IMR-90 (cell line): ENCODE data around the gene HAGHL. TPM values are rescaled to one million over a fixed set of nuclear protein-coding genes. Genes with fewer than 3 reads are reported as not detected.

Source experiments
- ATAC-seq: fragments of 200-7000 bp; cut with Tn5 transposase; 2 replicates; pipeline ENCODE4 v1.9.1; 2020; ENCODE audit warnings: low read depth, mild to moderate bottlenecking, moderate library complexity
- BruUV-seq: library from RNA; stranded (reverse); fragments of 400-500 nt; replicated peaks from 2 replicates; lab custom pipeline; 2021; lab: Mats Ljungman, UMichigan
- CTCF ChIA-PET: fragments of 300-600 bp; formaldehyde crosslinking; extraction: SDS; loops from one replicate; lab custom pipeline; 2021; ENCODE audit warnings: antibody characterized with exemption; lab: Yijun Ruan, JAX
- POLR2A ChIA-PET: fragments of 300-600 bp; sonication (Branson Sonifier 250); formaldehyde crosslinking; loops from one replicate; lab custom pipeline; 2022; ENCODE audit warnings: antibody characterized with exemption; ENCODE audit not compliant: unreplicated experiment; lab: Charles Lee
- DNase-seq: peaks from one replicate; pipeline ENCODE4 v3.0.0; 2013
- H2AFZ ChIP-seq: replicated peaks from 2 replicates; pipeline ENCODE3; 2013; ENCODE audit warnings: low read length, mild to moderate bottlenecking; ENCODE audit not compliant: poor library complexity
- H2AK5ac ChIP-seq: 2 replicates; pipeline ENCODE4 v1.6.1; 2013; ENCODE audit warnings: low read depth, low read length, inconsistent platforms
- H2AK9ac ChIP-seq: replicated peaks from 2 replicates; pipeline ENCODE3; 2013; ENCODE audit warnings: mild to moderate bottlenecking, low read depth, low read length, moderate library complexity; ENCODE audit not compliant: poor library complexity
- H2BK120ac ChIP-seq: 2 replicates; pipeline ENCODE4 v1.6.1; 2013; ENCODE audit warnings: low read depth, low read length, inconsistent platforms
- H2BK15ac ChIP-seq: 3 replicates; pipeline ENCODE4 v1.6.1; 2013; ENCODE audit warnings: low read depth, low read length, inconsistent platforms
- H2BK20ac ChIP-seq: 2 replicates; pipeline ENCODE4 v1.6.1; 2013; ENCODE audit warnings: low read depth, mild to moderate bottlenecking, inconsistent platforms, low read length, moderate library complexity
- H2BK5ac ChIP-seq: 2 replicates; pipeline ENCODE4 v1.6.1; 2013; ENCODE audit warnings: mild to moderate bottlenecking, low read depth, low read length, inconsistent platforms; ENCODE audit not compliant: poor library complexity, severe bottlenecking
- H3K14ac ChIP-seq: replicated peaks from 2 replicates; pipeline ENCODE4 v1.6.1; 2013; ENCODE audit warnings: low read depth, low read length, inconsistent platforms
- H3K18ac ChIP-seq: 2 replicates; pipeline ENCODE4 v1.6.1; 2013; ENCODE audit warnings: low read depth, low read length, control low read depth
- H3K23ac ChIP-seq: 2 replicates; pipeline ENCODE4 v1.6.1; 2013; ENCODE audit warnings: low read depth, low read length, inconsistent platforms
- H3K27ac ChIP-seq: 2 replicates; pipeline ENCODE4 v1.5.1; 2013; ENCODE audit warnings: mild to moderate bottlenecking, control low read depth, low read length; ENCODE audit not compliant: insufficient read depth
- H3K27me3 ChIP-seq: 2 replicates; pipeline ENCODE4 v1.6.1; 2013; ENCODE audit warnings: low read length; ENCODE audit not compliant: control insufficient read depth, insufficient read depth
- H3K36me3 ChIP-seq: 2 replicates; pipeline ENCODE4 v1.6.1; 2013; ENCODE audit warnings: low read length, mixed read lengths; ENCODE audit not compliant: control insufficient read depth, insufficient read depth
- H3K4ac ChIP-seq: 2 replicates; pipeline ENCODE4 v1.6.1; 2013; ENCODE audit warnings: low read depth, low read length, inconsistent platforms
- H3K4me1 ChIP-seq: 2 replicates; pipeline ENCODE4 v1.6.1; 2013; ENCODE audit warnings: low read length, mixed read lengths; ENCODE audit not compliant: control insufficient read depth, insufficient read depth
- H3K4me2 ChIP-seq: 2 replicates; pipeline ENCODE4 v1.6.1; 2013; ENCODE audit warnings: low read depth, mild to moderate bottlenecking, control low read depth, low read length, moderate library complexity
- H3K4me3 ChIP-seq: 2 replicates; pipeline ENCODE4 v1.5.1; 2013; ENCODE audit warnings: low read depth, mild to moderate bottlenecking, control low read depth, low read length, moderate library complexity; ENCODE audit not compliant: insufficient read depth
- H3K56ac ChIP-seq: 2 replicates; pipeline ENCODE4 v1.6.1; 2013; ENCODE audit warnings: low read length, inconsistent platforms; ENCODE audit not compliant: insufficient read depth; ENCODE audit errors: extremely low read depth
- H3K79me1 ChIP-seq, 2 experiments: 2 replicates each; pipeline ENCODE4 v1.6.1; 2013; ENCODE audit warnings: low read length in 2 of 2, inconsistent platforms in 1 of 2, low read depth in 1 of 2
- H3K9ac ChIP-seq: 2 replicates; pipeline ENCODE4 v1.6.1; 2013; ENCODE audit warnings: low read depth, low read length, control low read depth
- H3K9me1 ChIP-seq: 2 replicates; pipeline ENCODE4 v1.6.1; 2013; ENCODE audit warnings: low read length, inconsistent platforms; ENCODE audit not compliant: insufficient read depth
- H3K9me3 ChIP-seq: 2 replicates; pipeline ENCODE4 v1.6.1; 2013; ENCODE audit warnings: low read length; ENCODE audit not compliant: control insufficient read depth, insufficient read depth
- H4K20me1 ChIP-seq: 2 replicates; pipeline ENCODE4 v1.6.1; 2013; ENCODE audit warnings: low read length, inconsistent platforms; ENCODE audit not compliant: insufficient read depth
- H4K5ac ChIP-seq: 2 replicates; pipeline ENCODE4 v1.6.1; 2013; ENCODE audit warnings: mild to moderate bottlenecking, low read depth, low read length, control low read depth
- H4K8ac ChIP-seq, 2 experiments: 2 replicates each; pipeline ENCODE4 v1.6.1; 2013; ENCODE audit warnings: low read depth in 2 of 2, low read length in 2 of 2, control low read depth in 1 of 2, inconsistent platforms in 1 of 2
- H4K91ac ChIP-seq: 2 replicates; pipeline ENCODE4 v1.6.1; 2013; ENCODE audit warnings: low read depth, low read length, inconsistent platforms; ENCODE audit not compliant: insufficient read depth
- BHLHE40 ChIP-seq: fragments of 150-350 bp; IDR thresholded peaks from 2 replicates; pipeline ENCODE4 v1.6.1; 2016; ENCODE audit warnings: mild to moderate bottlenecking, low read depth, low read length
- CEBPB ChIP-seq: IDR thresholded peaks from 2 replicates; pipeline ENCODE4 v1.6.1; 2012; ENCODE audit warnings: low read depth, low read length, improper control_type of control experiment
- CHD1 ChIP-seq: IDR thresholded peaks from 2 replicates; pipeline ENCODE4 v1.6.1; 2012; ENCODE audit warnings: low read depth, low read length, improper control_type of control experiment
- ELK1 ChIP-seq: fragments of 150-350 bp; IDR thresholded peaks from 2 replicates; pipeline ENCODE4 v1.6.1; 2016; ENCODE audit warnings: low read depth, mild to moderate bottlenecking, low read length, moderate library complexity, borderline replicate concordance
- MAZ ChIP-seq: IDR thresholded peaks from 2 replicates; pipeline ENCODE4 v1.6.1; 2012; ENCODE audit warnings: low read depth, mild to moderate bottlenecking, low read length, improper control_type of control experiment, moderate library complexity, borderline replicate concordance
- MXI1 ChIP-seq: IDR thresholded peaks from 2 replicates; pipeline ENCODE4 v1.6.1; 2012; ENCODE audit warnings: low read depth, mild to moderate bottlenecking, low read length, moderate library complexity, borderline replicate concordance
- RAD21 ChIP-seq: IDR thresholded peaks from 2 replicates; pipeline ENCODE4 v1.6.1; 2012; ENCODE audit warnings: low read length, improper control_type of control experiment
- RCOR1 ChIP-seq: IDR thresholded peaks from 2 replicates; pipeline ENCODE4 v1.6.1; 2012; ENCODE audit warnings: mild to moderate bottlenecking, low read length, improper control_type of control experiment; ENCODE audit not compliant: insufficient replicate concordance
- RFX5 ChIP-seq: IDR thresholded peaks from 2 replicates; pipeline ENCODE4 v1.8.0; 2012; ENCODE audit warnings: low read depth, mild to moderate bottlenecking, low read length, moderate library complexity
- WGBS, 2 experiments: methylation state at CpG; one replicate each; pipeline versions ENCODE4 v1.1.5 to v1.1.7; 2013; ENCODE audit warnings: missing lambda C conversion rate in 2 of 2; ENCODE audit not compliant: insufficient read length in 1 of 2; ENCODE audit errors: extremely low coverage in 2 of 2; 5-methylcytosine and 5-hydroxymethylcytosine counted together
- dilution Hi-C: fragments of 300-500 bp; cut with HindIII; formaldehyde crosslinking; loops from one replicate; pipeline ENCODE4 v1.14.3; 2018; ENCODE audit warnings: low sequenced_read_pairs; ENCODE audit not compliant: unreplicated experiment
- in situ Hi-C: fragments of 300-500 bp; cut with MboI; formaldehyde crosslinking; loops from 3 replicates; pipeline ENCODE4 v1.14.3; 2019; ENCODE audit warnings: low sequenced_read_pairs, inconsistent platforms, mixed read lengths
- intact Hi-C: fragments of 100-400 bp; cut with micrococcal nuclease; formaldehyde crosslinking; loops from 2 replicates; pipeline ENCODE4 v1.10.0; 2022
- polyA plus RNA-seq, 3 experiments: library from polyadenylated mRNA; depleted of rRNA; stranded (reverse); fragments of >200 nt; gene quantifications; 2 replicates each; pipeline ENCODE4 v1.2.3, GENCODE V29; 2012; ENCODE audit warnings: low replicate concordance in 1 of 3
- total RNA-seq: library from RNA; depleted of rRNA; stranded (reverse); fragments of >200 nt; gene quantifications from 2 replicates; pipeline ENCODE4 v1.2.3, GENCODE V29; 2012

Gene HAGHL
- total and polyA plus RNA-seq, 2 of the 4 experiments (the other 2 are of a cell fraction), result 3.0 to 12.5 TPM

GRCh38 chr16:770411-770810, 43.5 kb downstream of the HAGHL start:
- H2AK5ac ChIP-seq, result no peak overlapping the region
- H3K27ac ChIP-seq, result no peak overlapping the region
- no peak overlapping the region for H3K4me2 ChIP-seq
- no peak overlapping the region for H4K5ac ChIP-seq
- intact Hi-C loops (no loop called here), in situ Hi-C loops (no loop called here), dilution Hi-C loops (no loop called here)
- no peak overlapping the region for H2BK5ac ChIP-seq
- no peak overlapping the region for H2AFZ ChIP-seq
- BruUV-seq, result no TSS peak
- no peaks in the 10 kb centered on the region for H3K4me1 ChIP-seq
- no peak for TF ChIP-seq BHLHE40
- TF ChIP-seq RFX5, result no peak
- TF ChIP-seq CHD1, result no peak
- TF ChIP-seq CEBPB, result no peak
- TF ChIP-seq ELK1, result no peak
- no peak for TF ChIP-seq RAD21
- TF ChIP-seq RCOR1, result no peak
- no peak for TF ChIP-seq MAZ
- TF ChIP-seq MXI1, result no peak
- no peak overlapping the region for H3K4ac ChIP-seq
- H3K4me3 ChIP-seq, result no peak overlapping the region
- H3K36me3 ChIP-seq, result no peaks in the 10 kb centered on the region
- H2BK120ac ChIP-seq, result no peak overlapping the region
- H4K8ac ChIP-seq, result no peak overlapping the region
- H4K20me1 ChIP-seq, result no peaks in the 10 kb centered on the region
- no peak overlapping the region for H3K14ac ChIP-seq
- H3K56ac ChIP-seq, result no peak overlapping the region
- ChIA-PET POLR2A (no interaction called here), CTCF (no interaction called here)
- no peaks in the 10 kb centered on the region for H3K27me3 ChIP-seq
- H3K9me1 ChIP-seq, result no peaks in the 10 kb centered on the region
- H2BK20ac ChIP-seq, result no peak overlapping the region
- no peak overlapping the region for H3K18ac ChIP-seq
- no peaks in the 10 kb centered on the region for H3K79me1 ChIP-seq
- ATAC-seq (no peak), DNase-seq (no peak)
- no peak overlapping the region for H3K9ac ChIP-seq
- WGBS, 2 experiments, result no CpG with 5 or more reads among the region's 13 CpGs
- H2BK15ac ChIP-seq, result no peak overlapping the region
- H3K9me3 ChIP-seq, result no peaks in the 10 kb centered on the region
- no peak overlapping the region for H3K23ac ChIP-seq
- no peak overlapping the region for H2AK9ac ChIP-seq
- H4K91ac ChIP-seq, result no peak overlapping the region
